SK-N-SH (cell line): Measurements from ENCODE around the gene CAPN9. TPM values are rescaled to one million over a fixed set of nuclear protein-coding genes. Genes with fewer than 3 reads are reported as not detected.

ENCODE experiments used
- CTCF ChIA-PET: fragments of 300-600, 350-600 bp; formaldehyde crosslinking; extraction: SDS; loops from one replicate; lab custom pipeline; 2021; lab: Yijun Ruan, JAX
- POLR2A ChIA-PET: fragments of 350-600 bp; sonication (Branson Sonifier 250); formaldehyde crosslinking; extraction: SDS; loops from one replicate; lab custom pipeline; 2020; ENCODE audit warnings: antibody characterized with exemption, inconsistent platforms; lab: Yijun Ruan, JAX
- DNase-seq: peaks from one replicate; pipeline ENCODE4 v3.0.0; 2012
- H2AFZ ChIP-seq: fragments of 200-600 bp; sonication (generic); 2 replicates; pipeline ENCODE4 v1.8.1; 2016; ENCODE audit warnings: antibody characterized with exemption, mild to moderate bottlenecking, low read depth
- H3F3A ChIP-seq: fragments of 200-600 bp; sonication (generic); replicated peaks from 2 replicates; pipeline ENCODE3; 2016; ENCODE audit warnings: antibody characterized with exemption, mild to moderate bottlenecking; ENCODE audit not compliant: insufficient read depth
- H3K27ac ChIP-seq, 2 experiments: fragments of 200-500 bp in 1 of 2; fragments of 200-600 bp in 1 of 2; sonication (Bioruptor generic) in 1 of 2; sonication (generic), shearing (Covaris generic) in 1 of 2; 2 replicates each; pipeline versions ENCODE4 v1.5.1 to v1.6.1; 2014 to 2016; ENCODE audit warnings: low read depth in 2 of 2, inconsistent platforms in 1 of 2, low read length in 1 of 2, mild to moderate bottlenecking in 1 of 2, mixed read lengths in 1 of 2
- H3K27me3 ChIP-seq: fragments of 200-600 bp; sonication (generic), shearing (Covaris generic); 2 replicates; pipeline ENCODE4 v1.6.1; 2016; ENCODE audit warnings: mixed run types; ENCODE audit not compliant: insufficient read depth
- H3K36me3 ChIP-seq, 2 experiments: fragments of 200-500 bp in 1 of 2; fragments of 200-600 bp in 1 of 2; sonication (Bioruptor generic) in 1 of 2; sonication (generic) in 1 of 2; replicated peaks in 1 of 2; 2 replicates each; pipeline versions ENCODE3 to v1.5.1; 2014 to 2016; ENCODE audit warnings: low read length in 1 of 2, mild to moderate bottlenecking in 1 of 2; ENCODE audit not compliant: insufficient read depth in 2 of 2, control insufficient read depth in 1 of 2
- H3K4me1 ChIP-seq, 2 experiments: fragments of 200-500 bp in 1 of 2; fragments of 200-600 bp in 1 of 2; sonication (Bioruptor generic) in 1 of 2; sonication (generic), shearing (Covaris generic) in 1 of 2; 2 replicates each; pipeline versions ENCODE4 v1.5.1 to v1.6.1; 2014 to 2016; ENCODE audit warnings: low read depth in 1 of 2, low read length in 1 of 2, mixed run types in 1 of 2; ENCODE audit not compliant: insufficient read depth in 2 of 2, control insufficient read depth in 1 of 2
- H3K4me2 ChIP-seq: fragments of 200-600 bp; sonication (generic), shearing (Covaris generic); 2 replicates; pipeline ENCODE4 v1.6.1; 2017; ENCODE audit warnings: mixed run types
- H3K4me3 ChIP-seq, 2 experiments: fragments of 200-500 bp in 1 of 2; fragments of 200-600 bp in 1 of 2; sonication (Bioruptor generic) in 1 of 2; sonication (generic), shearing (Covaris generic) in 1 of 2; 2 replicates each; pipeline versions ENCODE4 v1.5.1 to v1.8.1; 2014 to 2016; ENCODE audit warnings: low read depth in 2 of 2, inconsistent platforms in 1 of 2, low read length in 1 of 2, mild to moderate bottlenecking in 1 of 2, mixed read lengths in 1 of 2, moderate library complexity in 1 of 2
- H3K79me2 ChIP-seq: fragments of 200-600 bp; sonication (generic); 2 replicates; pipeline ENCODE4 v1.8.1; 2017; ENCODE audit warnings: mild to moderate bottlenecking; ENCODE audit not compliant: insufficient read depth
- H3K9ac ChIP-seq: fragments of 200-600 bp; sonication (generic); 2 replicates; pipeline ENCODE4 v1.6.1; 2017; ENCODE audit warnings: mixed run types
- H3K9me2 ChIP-seq: fragments of 200-600 bp; sonication (generic); 2 replicates; pipeline ENCODE4 v1.6.1; 2017; ENCODE audit warnings: mixed run types
- H3K9me3 ChIP-seq: fragments of 200-600 bp; sonication (generic); 2 replicates; pipeline ENCODE4 v1.6.1; 2017; ENCODE audit warnings: mixed run types, mild to moderate bottlenecking, moderate library complexity
- H4K20me1 ChIP-seq: fragments of 200-600 bp; sonication (generic); 2 replicates; pipeline ENCODE4 v1.6.1; 2017; ENCODE audit warnings: mild to moderate bottlenecking, mixed run types; ENCODE audit not compliant: insufficient read depth
- CHD2 ChIP-seq: fragments of 150-350 bp; IDR thresholded peaks from 2 replicates; pipeline ENCODE4 v1.6.1; 2018; ENCODE audit warnings: low read length; ENCODE audit not compliant: partially characterized antibody
- ELF1 ChIP-seq: IDR thresholded peaks from 2 replicates; pipeline ENCODE4 v1.4.0; 2012
- FOXM1 ChIP-seq: IDR thresholded peaks from 2 replicates; pipeline ENCODE4 v1.4.0; 2012; ENCODE audit warnings: low read depth, mild to moderate bottlenecking
- GATA2 ChIP-seq: sonication (generic); formaldehyde crosslinking; IDR thresholded peaks from 2 replicates; pipeline ENCODE4 v1.5.0; 2020; ENCODE audit warnings: mild to moderate bottlenecking, missing genetic modification reagents
- MEF2A ChIP-seq: IDR thresholded peaks from 2 replicates; pipeline ENCODE4 v1.4.0; 2012; ENCODE audit warnings: low read depth, borderline replicate concordance
- NFIC ChIP-seq: IDR thresholded peaks from 2 replicates; pipeline ENCODE4 v1.4.0; 2012; ENCODE audit warnings: borderline replicate concordance
- NRF1 ChIP-seq: IDR thresholded peaks from 2 replicates; pipeline ENCODE4 v1.6.1; 2012; ENCODE audit warnings: low read depth, mild to moderate bottlenecking, low read length
- POLR2AphosphoS5 ChIP-seq: IDR thresholded peaks from 2 replicates; pipeline ENCODE4 v1.6.1; 2012; ENCODE audit warnings: low read depth, low read length
- RAD21 ChIP-seq: IDR thresholded peaks from 2 replicates; pipeline ENCODE4 v1.6.1; 2012; ENCODE audit warnings: mild to moderate bottlenecking, low read length
- RCOR1 ChIP-seq: fragments of 150-350 bp; IDR thresholded peaks from 2 replicates; pipeline ENCODE4 v1.6.1; 2017; ENCODE audit warnings: antibody characterized with exemption, low read length
- RFX5 ChIP-seq: IDR thresholded peaks from 2 replicates; pipeline ENCODE4 v1.6.1; 2012; ENCODE audit warnings: mild to moderate bottlenecking, improper control_type of control experiment, low read length
- SIN3A ChIP-seq: IDR thresholded peaks from 2 replicates; pipeline ENCODE4 v1.6.1; 2012; ENCODE audit warnings: low read depth, mild to moderate bottlenecking, low read length, moderate library complexity, borderline replicate concordance
- SMC3 ChIP-seq: IDR thresholded peaks from 2 replicates; pipeline ENCODE4 v1.6.1; 2012; ENCODE audit warnings: low read depth, low read length, improper control_type of control experiment
- TAF1 ChIP-seq: IDR thresholded peaks from 2 replicates; pipeline ENCODE4 v1.6.1; 2012; ENCODE audit warnings: low read depth, mild to moderate bottlenecking, low read length, moderate library complexity, borderline replicate concordance
- TCF12 ChIP-seq: IDR thresholded peaks from 2 replicates; pipeline ENCODE4 v1.4.0; 2012
- YY1 ChIP-seq: IDR thresholded peaks from 2 replicates; pipeline ENCODE4 v1.4.0; 2012; ENCODE audit warnings: low read depth, mild to moderate bottlenecking
- WGBS: methylation state at CpG from one replicate; pipeline ENCODE4 v1.1.6; 2017; ENCODE audit warnings: low lambda C conversion rate; 5-methylcytosine and 5-hydroxymethylcytosine counted together
- polyA plus RNA-seq, 3 experiments: library from polyadenylated mRNA; depleted of rRNA; stranded (reverse); fragments of >200 nt; gene quantifications; 2 replicates each; pipeline ENCODE4 v1.2.3, GENCODE V29; 2012
- TF ChIP-seq, protein P1 (sequence below): fragments of 150-350 bp; IDR thresholded peaks from 2 replicates; pipeline ENCODE4 v1.6.1; 2016; ENCODE audit warnings: mild to moderate bottlenecking, low read depth, low read length
- TF ChIP-seq, protein P2 (sequence below): IDR thresholded peaks from 2 replicates; pipeline ENCODE4; 2012
- TF ChIP-seq, protein P3 (sequence below): fragments of 150-350 bp; IDR thresholded peaks from 2 replicates; pipeline ENCODE4 v1.6.1; 2017; ENCODE audit warnings: antibody characterized with exemption, low read length, low read depth, borderline replicate concordance

CAPN9 gene
- polyA plus RNA-seq, 1 of the 3 experiments (the other 2 are of a cell fraction): not detected

DNA sequence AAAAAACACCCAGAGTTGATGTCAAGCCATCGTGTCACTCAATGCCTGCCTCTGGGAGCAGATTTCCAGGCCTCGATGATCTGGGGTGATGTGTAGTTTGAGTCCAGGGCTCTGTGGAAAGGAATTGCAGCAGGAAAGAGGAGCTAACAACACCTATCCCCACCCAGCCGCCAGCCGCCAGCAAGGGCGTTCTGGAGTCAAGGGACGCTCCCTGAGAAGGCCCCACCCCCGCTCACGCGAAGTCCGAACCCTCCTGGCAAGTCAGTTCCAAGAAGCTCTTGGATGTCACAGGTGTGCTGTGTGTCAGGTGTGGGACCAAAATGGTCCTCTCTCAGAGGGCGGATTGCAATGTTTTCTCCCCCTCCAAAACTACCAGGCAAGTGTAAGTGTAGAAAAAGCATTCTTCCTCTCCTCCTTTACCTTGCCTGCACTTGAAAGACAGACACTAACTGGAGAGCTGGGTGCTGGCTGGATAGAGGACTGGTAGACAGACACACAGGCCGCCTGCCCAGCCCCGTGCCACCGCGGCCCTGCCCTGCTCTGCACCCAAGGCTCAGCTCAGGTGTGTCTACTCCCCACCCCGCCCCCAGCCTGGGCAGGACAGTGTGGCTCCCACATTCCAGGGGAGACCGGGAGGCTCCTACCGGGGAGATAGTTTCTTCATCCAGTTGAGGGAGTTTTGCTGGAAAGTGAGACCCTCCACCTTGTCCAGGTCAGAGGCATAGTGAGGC is 41.7 kb upstream of the CAPN9 start:
- H3K79me2 ChIP-seq: no peaks in the 10 kb centered on the region
- no peak overlapping the region for H3K9ac ChIP-seq
- no peaks in the 10 kb centered on the region for H3K4me1 ChIP-seq
- no peaks in the 10 kb centered on the region for H3K9me3 ChIP-seq
- TF ChIP-seq TCF12: no peak
- TF ChIP-seq, protein P1, sequence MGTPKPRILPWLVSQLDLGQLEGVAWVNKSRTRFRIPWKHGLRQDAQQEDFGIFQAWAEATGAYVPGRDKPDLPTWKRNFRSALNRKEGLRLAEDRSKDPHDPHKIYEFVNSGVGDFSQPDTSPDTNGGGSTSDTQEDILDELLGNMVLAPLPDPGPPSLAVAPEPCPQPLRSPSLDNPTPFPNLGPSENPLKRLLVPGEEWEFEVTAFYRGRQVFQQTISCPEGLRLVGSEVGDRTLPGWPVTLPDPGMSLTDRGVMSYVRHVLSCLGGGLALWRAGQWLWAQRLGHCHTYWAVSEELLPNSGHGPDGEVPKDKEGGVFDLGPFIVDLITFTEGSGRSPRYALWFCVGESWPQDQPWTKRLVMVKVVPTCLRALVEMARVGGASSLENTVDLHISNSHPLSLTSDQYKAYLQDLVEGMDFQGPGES: no peak
- no peak for TF ChIP-seq RCOR1
- no peak for TF ChIP-seq SMC3
- TF ChIP-seq CHD2: no peak
- no peak for TF ChIP-seq POLR2AphosphoS5
- TF ChIP-seq MEF2A: no peak
- no peak for TF ChIP-seq SIN3A
- TF ChIP-seq, protein P2, sequence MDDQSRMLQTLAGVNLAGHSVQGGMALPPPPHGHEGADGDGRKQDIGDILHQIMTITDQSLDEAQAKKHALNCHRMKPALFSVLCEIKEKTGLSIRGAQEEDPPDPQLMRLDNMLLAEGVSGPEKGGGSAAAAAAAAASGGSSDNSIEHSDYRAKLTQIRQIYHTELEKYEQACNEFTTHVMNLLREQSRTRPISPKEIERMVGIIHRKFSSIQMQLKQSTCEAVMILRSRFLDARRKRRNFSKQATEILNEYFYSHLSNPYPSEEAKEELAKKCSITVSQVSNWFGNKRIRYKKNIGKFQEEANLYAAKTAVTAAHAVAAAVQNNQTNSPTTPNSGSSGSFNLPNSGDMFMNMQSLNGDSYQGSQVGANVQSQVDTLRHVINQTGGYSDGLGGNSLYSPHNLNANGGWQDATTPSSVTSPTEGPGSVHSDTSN: no peak
- TF ChIP-seq ELF1: no peak
- no peak for TF ChIP-seq NFIC
- no peak for TF ChIP-seq FOXM1
- no peak for TF ChIP-seq YY1
- no peak for TF ChIP-seq GATA2 (CRISPR knock-in tag)
- no peak overlapping the region for H3K4me3 ChIP-seq
- no peaks in the 10 kb centered on the region for H3K9me2 ChIP-seq
- H3F3A ChIP-seq: no peaks in the 10 kb centered on the region
- H2AFZ ChIP-seq: no peak overlapping the region
- DNase-seq: no peak
- POLR2A ChIA-PET: no interaction called here
- CTCF ChIA-PET: no interaction called here
- H3K27ac ChIP-seq: no peak overlapping the region
- no peaks in the 10 kb centered on the region for H4K20me1 ChIP-seq
- WGBS: 82% methylated on average over 7 of the region's 18 CpGs
- H3K27me3 ChIP-seq: no peaks in the 10 kb centered on the region
- no peak overlapping the region for H3K4me2 ChIP-seq
- H3K36me3 ChIP-seq: no peaks in the 10 kb centered on the region

DNA sequence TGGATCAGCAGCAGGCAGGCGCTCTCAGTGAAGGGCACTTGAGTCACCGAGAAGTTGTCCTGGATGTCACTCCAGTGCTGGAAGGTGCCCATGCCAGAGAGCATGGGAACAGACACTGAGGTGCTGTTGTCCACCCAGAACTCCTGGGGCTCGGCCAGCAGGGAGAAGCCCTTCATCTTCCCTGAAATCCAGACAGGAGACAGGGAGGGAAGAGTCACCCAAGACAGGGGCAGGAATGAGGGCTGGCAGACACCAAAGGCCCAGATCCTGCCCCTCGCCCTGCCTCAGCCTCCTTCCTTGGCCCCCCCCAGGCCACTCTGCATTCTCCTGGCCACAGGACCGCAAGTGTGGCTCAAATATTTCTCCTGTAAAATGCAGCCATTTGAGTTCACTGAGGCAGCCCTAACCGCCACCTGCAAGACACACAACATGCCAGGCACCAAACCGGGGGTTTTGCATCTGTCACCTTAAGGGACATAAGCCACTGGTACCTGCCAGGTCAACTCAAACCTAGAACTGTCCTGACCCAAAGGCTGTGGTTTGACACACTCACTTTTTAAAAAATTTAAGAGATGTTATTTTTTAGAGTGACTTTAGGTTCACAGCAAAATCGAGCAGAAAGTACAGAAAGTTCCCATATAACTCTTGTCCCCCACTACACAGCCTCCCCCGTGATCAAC is 41.0 kb upstream of the CAPN9 start:
- Histone ChIP-seq H4K20me1 (no peaks in the 10 kb centered on the region), H3K27ac (no peak overlapping the region), H3K4me3 (no peak overlapping the region), H3K79me2 (no peaks in the 10 kb centered on the region), H3K4me2 (no peak overlapping the region), H3K27me3 (no peaks in the 10 kb centered on the region), H3K36me3 (no peaks in the 10 kb centered on the region), H3F3A (no peaks in the 10 kb centered on the region), H3K9me3 (no peaks in the 10 kb centered on the region), H3K4me1 (no peaks in the 10 kb centered on the region), H2AFZ (no peak overlapping the region), H3K9me2 (no peaks in the 10 kb centered on the region), H3K9ac (no peak overlapping the region)
- WGBS: 48% methylated on average over 7 of the region's 9 CpGs
- TF ChIP-seq RAD21 (no peak), TAF1 (no peak), GATA2 (CRISPR knock-in tag) (no peak), NRF1 (no peak), SMC3 (no peak), ELF1 (no peak), RCOR1 (no peak), TCF12 (no peak), RFX5 (no peak), FOXM1 (no peak)
- TF ChIP-seq, protein P2: no peak
- TF ChIP-seq, protein P3, sequence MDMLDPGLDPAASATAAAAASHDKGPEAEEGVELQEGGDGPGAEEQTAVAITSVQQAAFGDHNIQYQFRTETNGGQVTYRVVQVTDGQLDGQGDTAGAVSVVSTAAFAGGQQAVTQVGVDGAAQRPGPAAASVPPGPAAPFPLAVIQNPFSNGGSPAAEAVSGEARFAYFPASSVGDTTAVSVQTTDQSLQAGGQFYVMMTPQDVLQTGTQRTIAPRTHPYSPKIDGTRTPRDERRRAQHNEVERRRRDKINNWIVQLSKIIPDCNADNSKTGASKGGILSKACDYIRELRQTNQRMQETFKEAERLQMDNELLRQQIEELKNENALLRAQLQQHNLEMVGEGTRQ: no peak
- ChIA-PET POLR2A (no interaction called here), CTCF (no interaction called here)
- DNase-seq: no peak
